Measurements from ENCODE around the gene PRG2. TPM values are rescaled to one million over a fixed set of nuclear protein-coding genes. Genes with fewer than 3 reads are reported as not detected.

Gene PRG2
- total RNA-seq, 1 experiment from 2014 or later = not detected

GRCh38 chr11:57414612-57415212, 24.3 kb upstream of the PRG2 start:
- no peak for TF ChIP-seq CTCF (IDR thresholded peaks at IDR 0.05)
- TF ChIP-seq SIN3A (IDR thresholded peaks at IDR 0.05; ENCODE audit: borderline replicate concordance, insufficient read depth, low read depth, low read length) = no peak
- no peak for TF ChIP-seq TCF7L2 (IDR thresholded peaks at IDR 0.05; ENCODE audit: low read depth, low read length)
- no peak for TF ChIP-seq REST (IDR thresholded peaks at IDR 0.05; ENCODE audit: insufficient read depth in 1 of 2, low read depth in 2 of 2, low read length in 1 of 2)
- no peak for TF ChIP-seq POLR2AphosphoS5 (IDR thresholded peaks at IDR 0.05; ENCODE audit: low read depth, low read length)
- no peaks in the 10 kb centered on the region for H3K27me3 ChIP-seq (ENCODE audit: control insufficient read depth, insufficient read depth, low read length)
- H3K27ac ChIP-seq (ENCODE audit: low read length) = no peak overlapping the region
- no peak overlapping the region for H3K4me3 ChIP-seq (ENCODE audit: low read depth in 2 of 2, low read length in 2 of 2)
- no peaks in the 10 kb centered on the region for H3K4me1 ChIP-seq (ENCODE audit: control insufficient read depth, insufficient read depth, low read length)
- H3K9me3 ChIP-seq (ENCODE audit: control insufficient read depth, insufficient read depth, low read depth, low read length) = no peaks in the 10 kb centered on the region
- ATAC-seq (no peak), DNase-seq (ENCODE audit: low read depth, low spot score) (no peak)
- CTCF ChIA-PET = no interaction called here
- H3K36me3 ChIP-seq (ENCODE audit: control insufficient read depth, insufficient read depth, low read length) = no peaks in the 10 kb centered on the region
- in situ Hi-C loops (cut with HindIII; ENCODE audit: low pct_unique_long_range_greater_than_20kb, low sequenced_read_pairs) = no loop called here
- POLR2A ChIA-PET = no interaction called here
- intact Hi-C loops (cut with micrococcal nuclease; ENCODE audit: unreplicated experiment) = no loop called here
- BruUV-seq (replicated peaks) = no TSS peak

DNA sequence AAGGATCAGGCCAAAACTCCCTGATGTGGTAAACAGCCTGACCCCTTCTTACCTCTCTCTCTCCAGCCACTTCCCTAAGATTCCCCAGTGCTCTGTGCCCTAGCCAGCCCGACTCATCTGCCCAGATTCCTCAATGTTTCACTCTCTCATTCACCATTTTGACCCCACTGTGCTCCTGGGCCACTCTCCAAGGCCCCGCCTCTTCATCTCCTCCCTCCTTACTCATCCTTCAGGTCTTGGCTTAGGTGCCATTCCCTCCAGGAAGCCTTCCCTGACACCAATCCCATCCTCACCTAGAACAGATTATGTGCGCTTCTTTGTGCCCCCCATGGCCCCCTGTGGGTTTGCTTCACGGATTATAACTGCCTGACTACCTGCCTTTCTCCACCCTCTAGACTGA, 23.2 kb upstream of the PRG2 start:
- BruUV-seq (replicated peaks) = no TSS peak

More for the DNA sequence above, 23.2 kb upstream of the PRG2 start:
- no peak for DNase-seq (ENCODE audit: low read depth, low spot score)
- H3K4me3 ChIP-seq (ENCODE audit: low read depth in 2 of 2, low read length in 2 of 2) = no peak overlapping the region
- CTCF ChIA-PET = no interaction called here
- no peak for TF ChIP-seq SIN3A (IDR thresholded peaks at IDR 0.05; ENCODE audit: borderline replicate concordance, insufficient read depth, low read depth, low read length)
- TF ChIP-seq CTCF (IDR thresholded peaks at IDR 0.05) = no peak
- TF ChIP-seq TCF7L2 (IDR thresholded peaks at IDR 0.05; ENCODE audit: low read depth, low read length) = no peak
- no peak for TF ChIP-seq REST (IDR thresholded peaks at IDR 0.05; ENCODE audit: insufficient read depth in 1 of 2, low read depth in 2 of 2, low read length in 1 of 2)
- TF ChIP-seq POLR2AphosphoS5 (IDR thresholded peaks at IDR 0.05; ENCODE audit: low read depth, low read length) = no peak
- POLR2A ChIA-PET = no interaction called here
- intact Hi-C loops (cut with micrococcal nuclease; ENCODE audit: unreplicated experiment) = no loop called here
- H3K9me3 ChIP-seq (ENCODE audit: control insufficient read depth, insufficient read depth, low read depth, low read length) = no peaks in the 10 kb centered on the region
- H3K36me3 ChIP-seq (ENCODE audit: control insufficient read depth, insufficient read depth, low read length) = no peaks in the 10 kb centered on the region
- in situ Hi-C loops (cut with HindIII; ENCODE audit: low pct_unique_long_range_greater_than_20kb, low sequenced_read_pairs) = no loop called here
- H3K27ac ChIP-seq (ENCODE audit: low read length) = no peak overlapping the region
- no peaks in the 10 kb centered on the region for H3K27me3 ChIP-seq (ENCODE audit: control insufficient read depth, insufficient read depth, low read length)
- ATAC-seq = no peak
- H3K4me1 ChIP-seq (ENCODE audit: control insufficient read depth, insufficient read depth, low read length) = no peaks in the 10 kb centered on the region

All from Panc1 (cell line).